Measurements from ENCODE around the gene WDR81.

GRCh38 chr17:1716076-1716911 is 8.2 kb upstream of the WDR81 start:
- TF ChIP-seq CTCF (IDR thresholded peaks at IDR 0.05; ENCODE audit: low read depth, low read length) (no peak), EZH2phosphoT487 (IDR thresholded peaks at IDR 0.05; ENCODE audit: low read depth) (no peak)

Data from OCI-LY3 (cell line).